BE2C (cell line): Measurements from ENCODE around the gene POLR2H.

ENCODE experiments used
- DNase-seq: peaks from one replicate; pipeline ENCODE4 v3.0.0-alpha.2; 2020
- H3K27me3 ChIP-seq: fragments of 250-450 bp; sonication (Bioruptor Pico); 2 replicates; pipeline ENCODE4 v1.5.1; 2020; ENCODE audit warnings: mild to moderate bottlenecking
- H3K36me3 ChIP-seq: fragments of 250-450 bp; sonication (Bioruptor Pico); 2 replicates; pipeline ENCODE4 v1.5.1; 2020; ENCODE audit warnings: mild to moderate bottlenecking
- H3K4me1 ChIP-seq: fragments of 250-450 bp; sonication (Bioruptor Pico); 2 replicates; pipeline ENCODE4 v1.5.1; 2020
- H3K4me3 ChIP-seq: 2 replicates; pipeline ENCODE4 v1.5.1; 2011; ENCODE audit warnings: low read depth, low read length
- H3K9me3 ChIP-seq: fragments of 250-450 bp; sonication (Bioruptor Pico); 2 replicates; pipeline ENCODE4 v1.5.1; 2020
- TF ChIP-seq, protein P1 (sequence below): IDR thresholded peaks from 2 replicates; pipeline ENCODE4 v1.5.1; 2012; ENCODE audit warnings: mild to moderate bottlenecking, low read depth, low read length

POLR2H gene

DNA sequence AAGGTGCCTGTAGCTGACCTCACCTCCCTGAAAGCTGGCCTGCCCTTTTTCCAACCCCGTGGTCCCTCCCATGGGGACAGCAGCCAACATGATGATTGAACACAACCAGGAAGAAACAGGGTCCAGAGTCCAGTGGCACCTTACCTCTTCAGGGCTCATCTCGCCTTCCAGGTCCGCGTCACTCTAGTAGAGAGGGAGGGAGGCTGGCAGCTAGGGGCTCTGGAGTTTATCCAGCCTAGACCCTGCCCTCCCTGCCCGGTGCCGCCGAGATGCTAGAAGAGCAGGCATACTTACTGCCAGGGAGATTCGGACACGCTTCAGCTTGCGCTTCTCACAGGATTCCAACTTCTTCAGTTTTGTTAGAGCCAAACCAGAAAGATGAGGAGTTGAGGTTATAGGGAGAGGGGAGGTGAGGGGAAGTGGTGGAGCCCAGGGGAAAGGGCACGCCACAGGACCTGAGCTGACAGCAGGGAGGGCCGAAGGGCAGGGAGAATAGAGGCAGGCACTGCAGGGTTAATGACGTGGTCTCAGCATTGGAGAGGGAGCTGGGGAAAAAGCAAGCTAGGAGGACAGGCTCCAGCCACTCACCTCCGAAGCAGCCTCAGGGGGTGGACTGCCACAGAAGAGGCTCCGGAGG, 9.2 kb upstream of the POLR2H start:
- no peaks in the 10 kb centered on the region for H3K9me3 ChIP-seq
- no peak for DNase-seq
- H3K4me1 ChIP-seq = no peaks in the 10 kb centered on the region
- no peak overlapping the region for H3K4me3 ChIP-seq
- H3K36me3 ChIP-seq = no peaks in the 10 kb centered on the region
- H3K27me3 ChIP-seq = no peaks in the 10 kb centered on the region
- TF ChIP-seq, protein P1, sequence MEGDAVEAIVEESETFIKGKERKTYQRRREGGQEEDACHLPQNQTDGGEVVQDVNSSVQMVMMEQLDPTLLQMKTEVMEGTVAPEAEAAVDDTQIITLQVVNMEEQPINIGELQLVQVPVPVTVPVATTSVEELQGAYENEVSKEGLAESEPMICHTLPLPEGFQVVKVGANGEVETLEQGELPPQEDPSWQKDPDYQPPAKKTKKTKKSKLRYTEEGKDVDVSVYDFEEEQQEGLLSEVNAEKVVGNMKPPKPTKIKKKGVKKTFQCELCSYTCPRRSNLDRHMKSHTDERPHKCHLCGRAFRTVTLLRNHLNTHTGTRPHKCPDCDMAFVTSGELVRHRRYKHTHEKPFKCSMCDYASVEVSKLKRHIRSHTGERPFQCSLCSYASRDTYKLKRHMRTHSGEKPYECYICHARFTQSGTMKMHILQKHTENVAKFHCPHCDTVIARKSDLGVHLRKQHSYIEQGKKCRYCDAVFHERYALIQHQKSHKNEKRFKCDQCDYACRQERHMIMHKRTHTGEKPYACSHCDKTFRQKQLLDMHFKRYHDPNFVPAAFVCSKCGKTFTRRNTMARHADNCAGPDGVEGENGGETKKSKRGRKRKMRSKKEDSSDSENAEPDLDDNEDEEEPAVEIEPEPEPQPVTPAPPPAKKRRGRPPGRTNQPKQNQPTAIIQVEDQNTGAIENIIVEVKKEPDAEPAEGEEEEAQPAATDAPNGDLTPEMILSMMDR = no peak

DNA sequence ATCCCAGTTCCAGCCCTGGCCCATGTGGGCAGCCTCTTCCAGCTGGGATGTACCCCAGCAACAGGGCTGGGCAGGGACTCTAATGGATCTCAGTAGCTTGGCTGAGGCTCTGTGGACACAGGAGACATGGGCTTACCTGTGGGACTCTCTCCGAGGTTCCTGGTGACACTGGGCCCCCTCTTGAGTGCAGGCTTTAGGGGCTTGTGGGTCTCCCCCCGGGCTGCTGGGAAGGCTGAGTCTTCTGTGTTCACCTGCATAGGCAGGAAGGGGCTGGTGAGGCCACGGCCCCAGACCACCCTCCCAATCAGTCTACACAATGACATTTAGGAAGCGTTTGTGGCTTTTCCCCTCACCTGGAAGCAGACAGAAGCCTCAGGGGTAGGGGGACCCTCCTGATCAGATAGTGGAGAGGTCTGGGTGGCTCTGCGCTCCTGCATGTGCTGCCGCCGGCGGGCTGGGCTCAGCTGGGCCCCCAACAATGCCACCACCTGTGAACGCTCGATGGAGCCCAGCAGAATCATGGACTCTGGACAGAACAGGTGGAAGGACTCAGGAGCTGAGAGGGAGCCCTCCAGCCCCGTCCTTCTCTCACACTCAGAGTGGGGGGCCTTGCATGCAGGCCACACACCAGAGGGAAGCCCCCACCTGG, 8.5 kb upstream of the POLR2H start:
- Histone ChIP-seq H3K4me3 (no peak overlapping the region), H3K9me3 (no peaks in the 10 kb centered on the region), H3K27me3 (no peaks in the 10 kb centered on the region), H3K4me1 (no peaks in the 10 kb centered on the region), H3K36me3 (no peaks in the 10 kb centered on the region)
- TF ChIP-seq, protein P1 = no peak
- no peak for DNase-seq

DNA sequence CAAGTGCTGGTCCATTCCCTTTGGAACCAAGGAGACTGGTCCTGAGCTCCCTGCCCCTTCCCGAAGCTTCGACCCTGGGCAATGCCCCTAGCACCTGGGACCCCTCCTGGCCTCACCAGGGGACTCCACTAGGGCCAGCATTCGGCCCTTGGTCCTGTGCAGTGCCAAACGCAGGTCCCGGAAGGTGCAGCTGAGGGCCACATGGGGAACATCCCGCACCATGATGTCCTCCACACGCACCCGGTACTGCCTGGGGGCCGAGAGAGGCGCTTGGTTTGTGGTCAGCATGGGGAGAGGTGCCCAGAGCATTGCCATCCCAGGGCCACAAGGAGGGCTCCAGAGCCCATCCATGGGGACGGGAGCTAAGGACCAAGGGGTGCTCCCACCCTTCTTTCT, 8.0 kb upstream of the POLR2H start:
- no peaks in the 10 kb centered on the region for H3K36me3 ChIP-seq
- DNase-seq = no peak
- H3K9me3 ChIP-seq = no peaks in the 10 kb centered on the region
- H3K27me3 ChIP-seq = no peaks in the 10 kb centered on the region
- no peak overlapping the region for H3K4me3 ChIP-seq
- TF ChIP-seq, protein P1 = no peak
- H3K4me1 ChIP-seq = no peaks in the 10 kb centered on the region

DNA sequence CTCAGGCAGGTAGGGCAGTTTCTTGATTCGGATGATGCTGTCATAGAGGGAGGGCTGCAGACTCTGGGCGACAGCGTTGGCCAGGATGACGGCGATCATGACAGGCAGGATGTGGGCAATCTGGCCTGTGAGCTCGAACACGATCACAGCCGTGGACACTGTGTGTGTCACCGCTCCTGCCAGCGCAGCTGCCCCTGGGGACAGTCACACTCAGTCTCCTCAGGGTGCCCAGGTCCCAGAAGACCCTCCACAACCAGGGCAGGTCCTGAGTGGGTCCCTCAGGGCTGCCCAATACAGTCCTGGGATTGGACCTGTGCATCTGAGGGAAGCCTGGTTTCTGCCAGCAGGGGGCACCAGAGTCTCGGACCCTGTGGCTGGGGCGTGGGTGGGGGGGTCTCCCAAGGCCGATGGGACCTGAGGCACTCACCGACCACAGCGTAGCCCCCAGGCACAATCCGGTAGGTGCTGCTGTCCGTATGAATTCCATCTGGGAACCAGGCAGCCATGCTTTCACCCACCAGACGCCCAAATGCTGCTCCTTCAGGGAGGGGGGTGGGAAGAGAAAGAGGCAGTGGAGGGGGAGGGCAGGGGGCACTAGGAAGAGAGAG, 7.3 kb upstream of the POLR2H start:
- Histone ChIP-seq H3K4me3 (no peak overlapping the region), H3K27me3 (no peaks in the 10 kb centered on the region), H3K9me3 (no peaks in the 10 kb centered on the region), H3K4me1 (no peaks in the 10 kb centered on the region), H3K36me3 (no peaks in the 10 kb centered on the region)
- TF ChIP-seq, protein P1 = peak; percentile 79
- peak; percentile 82 for DNase-seq

DNA sequence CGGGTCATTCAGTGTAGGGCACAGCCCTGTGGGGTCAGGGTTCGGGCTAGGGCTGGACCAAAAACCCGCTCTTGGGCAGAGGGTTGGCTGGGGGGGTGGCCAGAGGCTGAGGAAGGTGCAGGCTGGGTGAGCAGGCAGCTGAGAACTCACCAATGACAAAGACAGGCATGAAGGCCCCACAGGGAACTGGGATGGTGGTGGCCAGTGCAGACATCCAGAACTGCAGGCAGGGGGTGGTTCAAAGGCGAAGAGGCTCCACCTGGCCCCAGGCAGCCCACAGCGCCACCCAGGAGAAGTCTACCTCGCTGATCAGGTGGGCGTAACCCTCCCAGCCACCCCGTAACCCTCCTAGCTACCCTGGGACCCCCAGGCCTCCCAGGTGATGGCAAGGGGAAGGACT, 6.8 kb upstream of the POLR2H start:
- DNase-seq = no peak
- Histone ChIP-seq H3K36me3 (no peaks in the 10 kb centered on the region), H3K4me3 (no peak overlapping the region), H3K27me3 (no peaks in the 10 kb centered on the region), H3K4me1 (no peaks in the 10 kb centered on the region), H3K9me3 (no peaks in the 10 kb centered on the region)
- TF ChIP-seq, protein P1 = no peak

DNA sequence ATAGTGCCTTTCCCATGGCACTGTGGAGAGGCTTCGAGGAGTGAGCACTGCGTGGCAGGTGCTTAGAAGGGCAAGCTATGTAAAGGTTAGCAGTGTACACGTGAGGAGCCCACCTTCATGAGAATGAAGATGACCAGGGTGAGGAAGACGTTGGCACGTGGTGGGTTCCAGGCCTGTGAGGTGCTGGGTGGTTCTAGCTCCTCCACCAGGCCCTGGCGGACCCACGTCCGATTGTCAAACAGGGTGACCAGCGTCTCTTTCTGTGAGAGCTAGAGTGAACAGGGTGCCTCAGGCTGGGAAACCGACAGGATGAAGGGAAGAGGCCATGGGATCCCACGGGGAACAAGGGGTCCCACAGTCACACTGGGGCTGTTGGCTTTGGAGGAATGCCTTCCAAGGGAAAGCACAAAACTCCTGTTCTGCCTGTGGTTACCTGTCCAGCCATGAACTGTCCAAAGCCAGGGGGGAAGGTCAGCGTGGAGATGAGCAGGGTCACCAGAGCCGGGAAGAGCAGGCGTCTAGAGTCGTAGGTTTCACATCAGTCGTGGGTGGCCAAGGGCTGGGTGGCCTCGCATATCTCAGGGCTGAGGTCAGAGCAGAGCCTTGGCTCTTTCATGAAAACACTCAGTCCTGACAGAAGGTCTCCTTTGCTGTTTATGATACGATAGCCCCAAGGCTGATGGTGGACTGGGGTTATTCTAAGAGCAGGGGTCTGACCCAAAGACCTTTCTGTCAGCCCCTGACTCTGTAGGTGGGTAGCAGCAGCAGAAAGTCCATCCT, 6.1 kb upstream of the POLR2H start:
- H3K4me3 ChIP-seq = no peak overlapping the region
- TF ChIP-seq, protein P1 = no peak
- H3K36me3 ChIP-seq = no peaks in the 10 kb centered on the region
- DNase-seq = no peak
- H3K27me3 ChIP-seq = no peaks in the 10 kb centered on the region
- H3K9me3 ChIP-seq = no peaks in the 10 kb centered on the region
- no peaks in the 10 kb centered on the region for H3K4me1 ChIP-seq
